ENCODE results near the gene RBFOX2. TPM values are rescaled to one million over a fixed set of nuclear protein-coding genes. Genes with fewer than 3 reads are reported as not detected.

The RBFOX2 gene
- polyA plus RNA-seq, 2 of the 4 experiments (the other 2 are of a cell fraction) = 30.3 to 77.7 TPM

GRCh38 chr22:35688913-35689675, 339.5 kb downstream of the RBFOX2 start:
- WGBS (ENCODE audit: missing lambda C conversion rate) = 69% methylated on average over 10 of the region's 10 CpGs
- ATAC-seq = no peak
- POLR2A ChIA-PET = no interaction called here
- CTCF ChIA-PET = no interaction called here
- no peak overlapping the region for H3K4me3 ChIP-seq
- H3K9me3 ChIP-seq = no peaks in the 10 kb centered on the region
- no peak for DNase-seq (ENCODE audit: low read depth in 1 of 2, low spot score in 1 of 2)
- no peak for FAIRE-seq
- TF ChIP-seq KDM1A (IDR thresholded peaks at IDR 0.05; ENCODE audit: low read depth) (no peak), ZNF302 (CRISPR knock-in tag; IDR thresholded peaks at IDR 0.05) (no peak), MAZ (IDR thresholded peaks at IDR 0.05; ENCODE audit: borderline replicate concordance, low read depth, low read length) (no peak), MAFK (IDR thresholded peaks at IDR 0.05; ENCODE audit: partially characterized antibody) (no peak), RARB (CRISPR knock-in tag; IDR thresholded peaks at IDR 0.05) (no peak), KDM5A (IDR thresholded peaks at IDR 0.05) (no peak), HOXB5 (CRISPR knock-in tag; IDR thresholded peaks at IDR 0.05) (no peak), NPAS2 (CRISPR knock-in tag; IDR thresholded peaks at IDR 0.05; ENCODE audit: borderline replicate concordance) (no peak), SREBF2 (IDR thresholded peaks at IDR 0.05) (no peak), JUNB (IDR thresholded peaks at IDR 0.05) (no peak), POLR2A (IDR thresholded peaks at IDR 0.05; ENCODE audit: low read length) (no peak), ESRRA (IDR thresholded peaks at IDR 0.05; ENCODE audit: borderline replicate concordance, low read length) (no peak), CBX8 (IDR thresholded peaks at IDR 0.05) (no peak)
- TF ChIP-seq, protein P1, sequence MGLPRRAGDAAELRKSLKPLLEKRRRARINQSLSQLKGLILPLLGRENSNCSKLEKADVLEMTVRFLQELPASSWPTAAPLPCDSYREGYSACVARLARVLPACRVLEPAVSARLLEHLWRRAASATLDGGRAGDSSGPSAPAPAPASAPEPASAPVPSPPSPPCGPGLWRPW (IDR thresholded peaks at IDR 0.05) = no peak
- TF ChIP-seq, protein P2, sequence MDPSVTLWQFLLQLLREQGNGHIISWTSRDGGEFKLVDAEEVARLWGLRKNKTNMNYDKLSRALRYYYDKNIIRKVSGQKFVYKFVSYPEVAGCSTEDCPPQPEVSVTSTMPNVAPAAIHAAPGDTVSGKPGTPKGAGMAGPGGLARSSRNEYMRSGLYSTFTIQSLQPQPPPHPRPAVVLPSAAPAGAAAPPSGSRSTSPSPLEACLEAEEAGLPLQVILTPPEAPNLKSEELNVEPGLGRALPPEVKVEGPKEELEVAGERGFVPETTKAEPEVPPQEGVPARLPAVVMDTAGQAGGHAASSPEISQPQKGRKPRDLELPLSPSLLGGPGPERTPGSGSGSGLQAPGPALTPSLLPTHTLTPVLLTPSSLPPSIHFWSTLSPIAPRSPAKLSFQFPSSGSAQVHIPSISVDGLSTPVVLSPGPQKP (IDR thresholded peaks at IDR 0.05; ENCODE audit: low read depth, low read length) = no peak
- H3K4me2 ChIP-seq = no peak overlapping the region
- H3K27ac ChIP-seq = no peak overlapping the region
- no peaks in the 10 kb centered on the region for H3K4me1 ChIP-seq

Other genes with a start within 250 kb of the RBFOX2 start
- gene APOL3, start 131.9 kb upstream of the RBFOX2 start, polyA plus RNA-seq (2011; rRNA removed) = not detected in 2 replicates
- not detected in 3 replicates for gene APOL3, start 131.9 kb upstream of the RBFOX2 start, polyA plus RNA-seq (2017; fragmentation: RNase III; extraction: RNeasy Plus Mini Kit Qiagen cat#74134 plus additional on column Dnase treatment)
- gene APOL4, start 173.0 kb upstream of the RBFOX2 start, polyA plus RNA-seq (2011; rRNA removed) = not detected in 2 replicates
- gene APOL4, start 173.0 kb upstream of the RBFOX2 start, polyA plus RNA-seq (2017; fragmentation: RNase III; extraction: RNeasy Plus Mini Kit Qiagen cat#74134 plus additional on column Dnase treatment) = not detected in 3 replicates
- 8.7 and 12.3 TPM in 2 replicates for gene APOL2, start 210.7 kb upstream of the RBFOX2 start, polyA plus RNA-seq (2011; rRNA removed)
- gene APOL2, start 210.7 kb upstream of the RBFOX2 start, polyA plus RNA-seq (2017; fragmentation: RNase III; extraction: RNeasy Plus Mini Kit Qiagen cat#74134 plus additional on column Dnase treatment) = 21.5 to 23.8 TPM (median 23.1 TPM) in 3 replicates
- 2.0 and 3.3 TPM in 2 replicates for gene APOL1, start 224.3 kb upstream of the RBFOX2 start, polyA plus RNA-seq (2011; rRNA removed)
- 5.2 to 7.6 TPM (median 6.5 TPM) in 3 replicates for gene APOL1, start 224.3 kb upstream of the RBFOX2 start, polyA plus RNA-seq (2017; fragmentation: RNase III; extraction: RNeasy Plus Mini Kit Qiagen cat#74134 plus additional on column Dnase treatment)